ENCODE measurements around the gene SAXO1. TPM values are rescaled to one million over a fixed set of nuclear protein-coding genes. Genes with fewer than 3 reads are reported as not detected.

SAXO1 gene
- polyA plus RNA-seq, 1 experiment = 0.01 TPM

DNA sequence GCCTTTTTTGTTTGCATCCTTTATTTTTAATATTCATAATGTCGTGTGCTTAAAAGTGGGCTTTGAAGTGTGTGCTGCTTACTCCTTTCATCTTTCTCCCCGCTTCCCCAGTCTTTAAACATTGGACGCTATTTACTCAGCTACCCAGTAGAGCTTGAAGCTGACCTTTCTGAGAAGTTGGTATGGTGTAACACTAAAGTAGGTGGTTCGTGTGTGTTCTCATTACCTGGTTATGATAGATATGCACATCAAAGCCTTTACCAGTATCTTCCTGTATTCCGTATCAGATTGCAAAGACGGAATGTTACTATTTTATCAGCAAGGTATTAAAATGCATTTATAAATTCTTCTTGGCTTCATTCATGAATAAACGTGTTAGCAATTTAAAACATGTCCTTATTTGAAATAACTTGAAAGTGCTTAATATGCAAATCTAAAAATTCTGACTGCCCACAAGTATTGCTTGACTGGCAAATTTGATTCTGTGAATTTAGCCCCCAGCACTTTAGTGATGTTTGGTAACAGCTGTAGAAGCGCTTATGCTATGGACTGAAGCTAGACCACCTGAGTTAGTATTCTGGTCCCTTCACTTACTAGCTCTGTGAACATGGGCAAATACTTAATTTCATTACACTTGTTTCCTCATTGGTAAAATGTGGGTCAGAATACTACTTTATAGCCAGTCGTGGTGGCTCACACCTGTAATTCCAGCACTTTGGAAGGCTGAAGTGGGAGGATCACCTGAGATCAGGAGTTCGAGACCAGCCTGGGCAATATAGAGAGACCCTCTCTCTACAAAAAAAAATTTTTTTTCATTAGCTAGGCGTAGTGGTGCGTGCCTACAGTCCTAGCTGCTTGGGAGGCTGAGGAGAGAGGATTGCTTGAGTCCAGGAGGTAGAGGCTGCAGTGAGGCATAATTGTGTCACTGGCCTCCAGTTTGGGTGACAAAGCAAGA is 17.9 kb upstream of the SAXO1 start:
- ChIA-PET CTCF (interaction anchor here (0.6 to 5.1 kb wide), 7 partner anchors 23 to 1240 kb away, joined by 3 to 53 read pairs (median 4); no protein-coding TSS in a partner anchor), POLR2A (interaction anchor here (0.6 to 1.3 kb wide), 2 partner anchors 123 to 163 kb away, joined by 3 to 4 read pairs; no protein-coding TSS in a partner anchor)
- H3K9me3 ChIP-seq (ENCODE audit: control insufficient read depth, insufficient read depth, low read length) = no peaks in the 10 kb centered on the region
- no peak for DNase-seq (ENCODE audit: low read depth, low spot score)
- H3K4me3 ChIP-seq (ENCODE audit: low read depth, low read length) = peak overlapping the region; percentile 88
- no peak for TF ChIP-seq CTCF (IDR thresholded peaks at IDR 0.05; ENCODE audit: low read depth, low read length)
- H3K27ac ChIP-seq (ENCODE audit: low read depth, low read length) = peak overlapping the region; percentile 25
- H3K27me3 ChIP-seq (ENCODE audit: control insufficient read depth, insufficient read depth, low read length) = no peaks in the 10 kb centered on the region

GRCh38 chr9:19049917-19050636 is 17.1 kb upstream of the SAXO1 start:
- no peaks in the 10 kb centered on the region for H3K9me3 ChIP-seq (ENCODE audit: control insufficient read depth, insufficient read depth, low read length)
- no peak for TF ChIP-seq CTCF (IDR thresholded peaks at IDR 0.05; ENCODE audit: low read depth, low read length)
- no peak for DNase-seq (ENCODE audit: low read depth, low spot score)
- CTCF ChIA-PET = interaction anchor here (0.9 to 5.1 kb wide), 12 partner anchors 22 to 1239 kb away, joined by 3 to 53 read pairs (median 5); partner anchors contain the start of gene DENND4C
- POLR2A ChIA-PET = interaction anchor here (0.6 to 1.3 kb wide), 2 partner anchors 124 to 164 kb away, joined by 3 to 4 read pairs; no protein-coding TSS in a partner anchor
- H3K27ac ChIP-seq (ENCODE audit: low read depth, low read length) = peak overlapping the region; percentile 94
- peak overlapping the region; percentile 88 for H3K4me3 ChIP-seq (ENCODE audit: low read depth, low read length)
- no peaks in the 10 kb centered on the region for H3K27me3 ChIP-seq (ENCODE audit: control insufficient read depth, insufficient read depth, low read length)

GRCh38 chr9:19048966-19049916 is 16.2 kb upstream of the SAXO1 start, which contains the start of gene RRAGA:
Gene RRAGA, plus strand, starts transcription at chr9:19049427. Its CDS starts 233 bp downstream, at chr9:19049660.
- ChIA-PET POLR2A (interaction anchor here (0.6 to 1.3 kb wide), 9 partner anchors 15 to 811 kb away, joined by 3 to 8 read pairs (median 3); partner anchors contain the start of gene RPS6), CTCF (interaction anchor here (0.6 to 5.1 kb wide), 34 partner anchors 10 to 1238 kb away, joined by 3 to 53 read pairs (median 4); partner anchors contain the start of genes DENND4C and RPS6)
- Histone ChIP-seq H3K9me3 (ENCODE audit: control insufficient read depth, insufficient read depth, low read length) (no peaks in the 10 kb centered on the region), H3K27me3 (ENCODE audit: control insufficient read depth, insufficient read depth, low read length) (no peaks in the 10 kb centered on the region), H3K4me3 (ENCODE audit: low read depth, low read length) (peak within 1 kb of the TSS; percentile 88), H3K27ac (ENCODE audit: low read depth, low read length) (peak within 1 kb of the TSS; percentile 94)
- peak; percentile 94 for DNase-seq (ENCODE audit: low read depth, low spot score)
- TF ChIP-seq CTCF (IDR thresholded peaks at IDR 0.05; ENCODE audit: low read depth, low read length) = peak; percentile 85

- ChIA-PET POLR2A (no interaction called here), CTCF (interaction anchor here (1.4 kb wide), 1 partner anchor 1226 kb away, joined by 4 read pairs; no protein-coding TSS in a partner anchor)
- Histone ChIP-seq H3K9me3 (ENCODE audit: control insufficient read depth, insufficient read depth, low read length) (no peaks in the 10 kb centered on the region), H3K4me3 (ENCODE audit: low read depth, low read length) (no peak overlapping the region), H3K27ac (ENCODE audit: low read depth, low read length) (no peak overlapping the region), H3K27me3 (ENCODE audit: control insufficient read depth, insufficient read depth, low read length) (peaks cover 2% of the 10 kb centered on the region)
- no peak for TF ChIP-seq CTCF (IDR thresholded peaks at IDR 0.05; ENCODE audit: low read depth, low read length)
- DNase-seq (ENCODE audit: low read depth, low spot score) = no peak
Measured at GRCh38 chr9:19036611-19037010, 3.6 kb upstream of the SAXO1 start.
